Measurements from ENCODE around the gene ADGRD1. TPM values are rescaled to one million over a fixed set of nuclear protein-coding genes. Genes with fewer than 3 reads are reported as not detected.

ADGRD1 gene
- total RNA-seq, 3 donors from 2014 or later: 11.6 to 47.5 (median 18.7) TPM

DNA sequence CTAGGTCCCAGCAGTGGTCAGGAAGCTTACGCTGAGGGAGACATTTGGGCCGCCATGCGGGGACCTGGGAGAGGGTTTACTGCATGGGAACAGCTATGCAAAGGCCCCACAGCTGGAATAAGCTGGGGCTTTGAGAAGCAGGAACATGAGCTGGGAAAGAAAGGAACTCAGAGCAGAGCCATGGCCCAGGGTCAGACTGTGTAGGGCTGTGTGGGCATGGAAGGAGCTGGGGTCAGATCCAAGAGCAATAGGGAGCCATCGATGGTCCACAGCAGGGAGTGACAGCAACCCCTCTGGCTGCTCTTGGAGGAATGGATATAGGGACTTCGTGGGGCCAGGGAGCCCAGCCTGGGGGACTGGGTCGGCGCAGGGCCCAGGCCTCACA, 151.6 kb downstream of the ADGRD1 start:
- no peak overlapping the region for H3K4me3 ChIP-seq
- H3K27me3 ChIP-seq: peaks cover 0 to 7% of the 10 kb centered on the region in 2 donors
- TF ChIP-seq, protein P1, sequence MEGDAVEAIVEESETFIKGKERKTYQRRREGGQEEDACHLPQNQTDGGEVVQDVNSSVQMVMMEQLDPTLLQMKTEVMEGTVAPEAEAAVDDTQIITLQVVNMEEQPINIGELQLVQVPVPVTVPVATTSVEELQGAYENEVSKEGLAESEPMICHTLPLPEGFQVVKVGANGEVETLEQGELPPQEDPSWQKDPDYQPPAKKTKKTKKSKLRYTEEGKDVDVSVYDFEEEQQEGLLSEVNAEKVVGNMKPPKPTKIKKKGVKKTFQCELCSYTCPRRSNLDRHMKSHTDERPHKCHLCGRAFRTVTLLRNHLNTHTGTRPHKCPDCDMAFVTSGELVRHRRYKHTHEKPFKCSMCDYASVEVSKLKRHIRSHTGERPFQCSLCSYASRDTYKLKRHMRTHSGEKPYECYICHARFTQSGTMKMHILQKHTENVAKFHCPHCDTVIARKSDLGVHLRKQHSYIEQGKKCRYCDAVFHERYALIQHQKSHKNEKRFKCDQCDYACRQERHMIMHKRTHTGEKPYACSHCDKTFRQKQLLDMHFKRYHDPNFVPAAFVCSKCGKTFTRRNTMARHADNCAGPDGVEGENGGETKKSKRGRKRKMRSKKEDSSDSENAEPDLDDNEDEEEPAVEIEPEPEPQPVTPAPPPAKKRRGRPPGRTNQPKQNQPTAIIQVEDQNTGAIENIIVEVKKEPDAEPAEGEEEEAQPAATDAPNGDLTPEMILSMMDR (IDR thresholded peaks at IDR 0.05): no peak
- no peak for TF ChIP-seq POLR2AphosphoS5 (IDR thresholded peaks at IDR 0.05)
- no peak for TF ChIP-seq POLR2A (IDR thresholded peaks at IDR 0.05)
- intact Hi-C loops (cut with DNase I; ENCODE audit: low total_unique reads): no loop called here
- no peaks in the 10 kb centered on the region for H3K36me3 ChIP-seq
- no peak for DNase-seq (ENCODE audit: low spot score in 2 of 2)
- no peaks in the 10 kb centered on the region for H3K4me1 ChIP-seq
- H3K27ac ChIP-seq: no peak overlapping the region
- H3K9me3 ChIP-seq: no peaks in the 10 kb centered on the region

DNA sequence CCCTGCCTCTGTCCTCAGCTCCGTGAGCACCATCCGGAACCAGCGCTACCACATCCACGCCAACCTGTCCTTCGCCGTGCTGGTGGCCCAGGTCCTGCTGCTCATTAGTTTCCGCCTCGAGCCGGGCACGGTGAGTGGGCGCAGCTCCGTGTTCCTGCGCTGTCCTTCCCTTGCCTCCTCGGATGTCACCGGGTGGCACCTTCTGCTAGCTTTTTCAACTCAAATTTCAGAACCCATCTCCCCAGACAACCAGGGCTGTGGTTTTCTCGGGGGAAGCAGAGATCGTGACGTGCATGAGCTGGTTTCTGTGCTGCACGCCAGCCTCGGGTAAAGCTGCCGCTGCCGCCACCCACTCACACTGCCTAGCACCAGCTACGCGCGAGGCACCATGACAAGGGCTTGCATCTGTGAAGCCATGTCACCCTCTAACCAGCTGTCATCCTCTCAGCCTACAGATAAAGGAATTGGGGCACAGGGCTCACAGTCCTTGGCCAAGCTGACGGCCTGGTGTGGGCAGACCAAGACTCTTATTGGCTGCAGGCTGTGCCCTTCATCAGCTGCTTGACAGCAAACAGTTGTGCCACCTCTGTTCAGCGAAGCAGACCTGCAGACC, 152.1 kb downstream of the ADGRD1 start:
- Histone ChIP-seq H3K36me3 (no peaks in the 10 kb centered on the region), H3K4me3 (no peak overlapping the region), H3K27me3 (peaks cover 0 to 7% of the 10 kb centered on the region in 2 donors), H3K27ac (no peak overlapping the region), H3K4me1 (no peaks in the 10 kb centered on the region), H3K9me3 (no peaks in the 10 kb centered on the region)
- DNase-seq (ENCODE audit: low spot score in 2 of 2): peak in 1 of 2 donors; percentile 45
- intact Hi-C loops (cut with DNase I; ENCODE audit: low total_unique reads): no loop called here
- TF ChIP-seq POLR2AphosphoS5 (IDR thresholded peaks at IDR 0.05) (no peak), POLR2A (IDR thresholded peaks at IDR 0.05) (no peak)
- TF ChIP-seq, protein P1 (IDR thresholded peaks at IDR 0.05): no peak

DNA sequence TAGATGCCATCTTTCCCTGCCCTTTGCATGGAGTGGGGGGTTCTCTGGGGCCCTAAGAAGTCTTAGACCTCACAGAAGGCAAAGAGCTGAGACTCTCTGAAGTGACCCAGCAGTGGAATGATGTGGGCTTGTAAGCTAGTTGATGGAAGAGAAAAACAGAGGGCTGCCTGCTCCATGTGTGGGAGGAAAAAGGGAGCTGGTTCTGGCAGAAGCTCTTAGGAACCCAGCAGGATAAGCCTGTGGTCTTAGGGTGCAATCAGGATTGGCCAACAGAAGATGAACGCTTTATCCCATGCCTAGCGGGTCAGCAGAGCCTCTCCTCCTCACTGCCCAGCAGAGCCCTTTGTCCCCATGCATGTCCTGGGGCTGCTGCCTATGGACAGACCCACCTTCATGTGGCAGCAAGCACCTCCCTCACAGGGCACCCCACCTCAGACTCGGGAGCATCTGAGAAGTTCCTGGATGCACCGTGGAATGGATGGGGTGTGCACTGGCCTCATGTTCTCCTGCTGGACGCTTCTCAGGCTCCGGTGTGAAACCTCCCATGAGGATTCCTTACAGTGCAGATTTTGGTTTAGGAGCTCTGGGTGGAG, 152.7 kb downstream of the ADGRD1 start:
- Histone ChIP-seq H3K36me3 (no peaks in the 10 kb centered on the region), H3K4me3 (no peak overlapping the region), H3K9me3 (no peaks in the 10 kb centered on the region), H3K27me3 (peaks cover 0 to 7% of the 10 kb centered on the region in 2 donors), H3K27ac (no peak overlapping the region), H3K4me1 (no peaks in the 10 kb centered on the region)
- TF ChIP-seq POLR2AphosphoS5 (IDR thresholded peaks at IDR 0.05) (no peak), POLR2A (IDR thresholded peaks at IDR 0.05) (no peak)
- TF ChIP-seq, protein P1 (IDR thresholded peaks at IDR 0.05): no peak
- DNase-seq (ENCODE audit: low spot score in 2 of 2): no peak
- intact Hi-C loops (cut with DNase I; ENCODE audit: low total_unique reads): no loop called here

DNA sequence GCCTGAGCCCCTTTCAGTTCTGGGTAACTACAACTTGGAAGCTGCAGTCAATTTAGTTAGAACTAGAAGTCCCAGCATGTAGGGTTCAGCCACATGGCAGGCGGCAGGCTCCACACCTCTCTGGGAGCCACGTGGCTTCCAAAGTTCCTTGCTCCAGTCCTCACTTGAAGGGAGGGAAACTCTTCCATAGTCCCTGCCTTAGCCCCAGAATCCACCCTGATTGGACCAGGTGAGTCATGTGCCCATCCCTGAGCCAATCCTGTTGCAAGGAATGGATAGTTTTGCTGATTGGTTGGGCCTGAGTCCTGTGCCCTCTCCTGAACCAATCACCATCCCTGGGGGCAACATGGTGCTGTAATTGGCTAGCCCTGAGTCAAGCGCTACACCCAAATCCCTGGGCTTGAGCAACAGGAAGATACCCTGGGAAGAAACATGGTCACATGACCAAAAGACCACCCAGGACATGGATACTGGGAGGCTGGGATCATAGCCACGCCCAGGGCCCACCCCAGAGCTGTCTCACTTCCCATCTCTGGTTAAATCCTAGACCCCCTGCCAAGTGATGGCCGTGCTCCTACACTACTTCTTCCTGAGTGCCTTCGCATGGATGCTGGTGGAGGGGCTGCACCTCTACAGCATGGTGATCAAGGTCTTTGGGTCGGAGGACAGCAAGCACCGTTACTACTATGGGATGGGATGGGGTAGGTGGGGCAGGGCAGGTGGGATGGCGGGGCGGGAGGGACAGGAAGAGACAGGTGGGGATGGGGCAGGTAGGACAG, 154.7 kb downstream of the ADGRD1 start:
- intact Hi-C loops (cut with DNase I; ENCODE audit: low total_unique reads): no loop called here
- no peak overlapping the region for H3K4me3 ChIP-seq
- H3K4me1 ChIP-seq: no peaks in the 10 kb centered on the region
- DNase-seq (ENCODE audit: low spot score in 2 of 2): no peak
- H3K27ac ChIP-seq: no peak overlapping the region
- H3K36me3 ChIP-seq: no peaks in the 10 kb centered on the region
- H3K9me3 ChIP-seq: no peaks in the 10 kb centered on the region
- TF ChIP-seq, protein P1 (IDR thresholded peaks at IDR 0.05): no peak
- TF ChIP-seq POLR2A (IDR thresholded peaks at IDR 0.05) (no peak), POLR2AphosphoS5 (IDR thresholded peaks at IDR 0.05) (no peak)
- H3K27me3 ChIP-seq: peaks cover 0 to 7% of the 10 kb centered on the region in 2 donors

DNA sequence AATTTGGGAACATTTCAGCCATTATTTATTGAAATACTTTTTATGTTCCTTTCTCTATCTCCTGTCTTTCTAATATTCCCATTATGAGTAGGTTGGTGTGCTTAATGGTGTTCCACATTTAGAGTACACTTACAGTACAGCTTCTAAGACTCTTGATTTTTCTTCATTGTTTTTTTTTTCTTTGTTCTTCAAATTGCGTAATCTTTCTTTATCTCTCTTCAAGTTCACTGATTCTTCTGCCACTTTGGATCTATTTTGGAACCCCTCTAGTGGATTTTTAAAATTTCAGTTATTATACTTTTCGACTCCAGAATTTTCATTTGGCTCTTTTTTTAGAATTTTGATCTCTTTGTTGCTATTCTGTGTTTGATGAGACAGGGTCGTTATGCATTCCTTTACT, 157.7 kb downstream of the ADGRD1 start:
- no peak overlapping the region for H3K27ac ChIP-seq
- TF ChIP-seq, protein P1 (IDR thresholded peaks at IDR 0.05): no peak
- no peak for TF ChIP-seq POLR2AphosphoS5 (IDR thresholded peaks at IDR 0.05)
- TF ChIP-seq POLR2A (IDR thresholded peaks at IDR 0.05): no peak
- no peak overlapping the region for H3K4me3 ChIP-seq
- peaks cover 0 to 10% of the 10 kb centered on the region in 2 donors for H3K27me3 ChIP-seq
- H3K9me3 ChIP-seq: no peaks in the 10 kb centered on the region
- no peaks in the 10 kb centered on the region for H3K36me3 ChIP-seq
- no peaks in the 10 kb centered on the region for H3K4me1 ChIP-seq
- intact Hi-C loops (cut with DNase I; ENCODE audit: low total_unique reads): no loop called here
- DNase-seq (ENCODE audit: low spot score in 2 of 2): no peak

All from breast epithelium (tissue), 4 donors.